Stimulated activated CD8-positive, alpha-beta memory T cell treated with anti-CD3 and anti-CD28 coated beads, Interleukin-4, amount 100 ng/mL, for 48 hours (primary cell): ENCODE data around the gene ELL2.

Experiments used
- DNase-seq: peaks from one replicate; pipeline ENCODE4 v3.0.0-alpha.2; 2020

The ELL2 gene

GRCh38 chr5:95904827-95905226 lies 56.8 kb downstream of the ELL2 start:
- no peak for DNase-seq

GRCh38 chr5:95903838-95904237 lies 57.8 kb downstream of the ELL2 start:
- DNase-seq, result no peak

DNA sequence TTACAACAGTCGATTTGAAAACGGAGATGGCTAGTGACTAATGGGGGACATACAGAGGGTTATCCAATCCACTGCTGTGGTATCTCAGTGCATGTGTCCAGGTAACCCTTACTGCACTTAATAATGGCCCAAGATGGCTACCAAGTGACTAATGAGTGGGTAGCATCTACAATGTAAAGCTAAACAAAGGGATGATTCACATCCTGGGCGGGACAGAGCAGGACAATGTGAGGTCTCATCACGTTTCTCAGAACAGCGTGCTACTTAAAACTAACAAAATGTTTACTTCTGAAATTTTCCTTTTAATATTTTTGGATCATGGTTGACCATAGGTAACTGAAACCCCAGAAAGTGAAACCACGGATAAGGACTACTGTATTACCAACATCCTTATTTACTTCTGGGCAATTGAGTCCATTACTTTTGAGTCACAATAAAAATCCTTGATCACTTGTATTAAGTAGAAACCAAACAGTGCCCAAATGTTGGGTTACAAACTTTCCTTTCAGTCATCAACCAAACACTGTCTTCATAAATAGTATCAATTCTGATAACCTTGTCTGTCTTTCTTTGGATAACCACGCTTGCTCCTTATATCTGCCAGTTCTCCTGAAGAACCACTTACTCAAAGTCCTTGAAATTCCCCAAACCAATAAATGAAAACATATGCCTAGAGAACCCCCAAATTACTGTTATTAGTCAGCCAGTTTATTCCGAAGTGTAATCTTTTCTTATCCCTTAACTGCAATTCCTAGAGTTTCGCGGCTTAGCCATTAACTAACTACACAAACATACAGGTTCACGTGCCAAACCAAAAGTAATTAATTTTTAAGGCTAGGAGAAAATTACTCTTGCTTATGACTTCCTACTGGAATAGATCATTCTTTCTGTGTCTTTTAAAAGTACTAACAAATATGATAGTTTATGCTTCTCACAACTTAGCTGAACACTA lies 59.7 kb downstream of the ELL2 start:
- no peak for DNase-seq

- DNase-seq, result no peak
These were observed 61.2 kb downstream of the ELL2 start for GRCh38 chr5:95900383-95900958.

- DNase-seq, result no peak
These were observed 61.8 kb downstream of the ELL2 start for GRCh38 chr5:95899829-95900228.

DNA sequence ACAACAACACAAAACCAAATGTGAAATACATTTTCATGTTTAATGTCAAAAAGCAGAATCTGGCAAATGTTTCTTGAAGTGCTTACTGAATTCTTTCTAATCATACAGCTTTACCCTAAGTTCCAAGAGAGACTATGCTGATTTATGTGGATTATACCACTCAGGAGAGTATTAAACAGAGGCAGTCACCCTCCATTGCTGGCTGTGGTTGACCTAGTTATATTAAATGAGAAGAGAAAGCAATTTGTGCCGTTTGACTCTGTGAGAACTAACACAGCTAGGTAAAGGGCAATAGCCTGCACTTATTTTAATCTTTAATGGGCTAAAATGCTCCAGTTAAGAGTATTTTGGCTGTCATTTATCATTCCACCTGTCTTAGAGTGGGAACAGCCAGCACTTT lies 62.6 kb downstream of the ELL2 start:
- DNase-seq, result no peak

- DNase-seq, result no peak
These were observed 65.9 kb downstream of the ELL2 start for GRCh38 chr5:95895771-95896170.

- DNase-seq, result no peak
These were observed 66.4 kb downstream of the ELL2 start for GRCh38 chr5:95895251-95895650.

DNA sequence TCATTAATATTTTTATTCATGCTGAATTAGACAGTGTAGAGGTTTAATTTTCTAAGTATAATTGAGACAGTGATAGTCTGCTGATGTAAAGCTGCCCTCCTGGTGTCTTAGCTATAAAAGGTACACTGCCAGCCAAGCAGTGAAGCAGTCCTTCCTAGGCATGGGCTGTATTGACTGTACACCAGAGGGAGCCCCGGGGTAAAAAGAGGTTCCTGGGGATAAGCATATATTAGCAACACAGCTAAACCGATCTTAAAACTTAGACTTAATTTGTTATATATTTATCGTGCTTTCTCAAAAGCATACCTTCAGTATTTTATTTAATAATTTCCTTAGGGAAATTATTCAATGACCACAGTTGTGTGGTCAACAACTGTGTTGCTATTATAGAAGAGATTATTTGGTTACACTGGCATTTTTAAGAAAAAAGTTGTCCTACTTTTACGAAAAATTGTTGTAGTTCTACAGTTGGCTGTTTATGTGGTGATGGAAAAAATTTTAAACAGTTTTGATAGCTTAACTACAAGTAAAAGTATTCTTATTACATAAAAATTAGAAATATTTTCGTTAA lies 68.8 kb downstream of the ELL2 start:
- no peak for DNase-seq

- DNase-seq, result no peak
These were observed 70.2 kb downstream of the ELL2 start for GRCh38 chr5:95891499-95891898.

GRCh38 chr5:95889076-95889475 lies 72.6 kb downstream of the ELL2 start:
- no peak for DNase-seq

- no peak for DNase-seq
These were observed 73.7 kb downstream of the ELL2 start for GRCh38 chr5:95887977-95888376.

GRCh38 chr5:95886340-95887044 lies 75.2 kb downstream of the ELL2 start:
- no peak for DNase-seq

DNA sequence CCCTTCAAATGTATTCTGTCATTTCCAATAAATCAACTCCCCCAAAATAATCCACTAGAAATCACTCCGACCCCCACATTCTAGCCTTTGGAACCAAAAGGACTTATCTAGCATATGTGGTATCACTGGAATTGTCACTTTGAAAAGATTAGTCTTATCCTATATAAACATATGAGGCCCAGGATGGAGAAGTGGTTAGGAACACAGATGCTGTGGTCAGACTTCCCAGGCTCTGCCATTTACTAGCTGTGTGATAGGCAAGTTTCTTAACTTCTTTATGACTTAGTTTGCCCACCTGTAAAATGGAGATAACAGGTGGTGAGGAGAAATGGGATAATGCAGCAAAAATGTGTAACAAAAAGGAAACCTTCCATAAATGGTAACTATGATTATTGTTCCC lies 77.1 kb downstream of the ELL2 start:
- no peak for DNase-seq

GRCh38 chr5:95884017-95884325 lies 77.7 kb downstream of the ELL2 start:
- no peak for DNase-seq

DNA sequence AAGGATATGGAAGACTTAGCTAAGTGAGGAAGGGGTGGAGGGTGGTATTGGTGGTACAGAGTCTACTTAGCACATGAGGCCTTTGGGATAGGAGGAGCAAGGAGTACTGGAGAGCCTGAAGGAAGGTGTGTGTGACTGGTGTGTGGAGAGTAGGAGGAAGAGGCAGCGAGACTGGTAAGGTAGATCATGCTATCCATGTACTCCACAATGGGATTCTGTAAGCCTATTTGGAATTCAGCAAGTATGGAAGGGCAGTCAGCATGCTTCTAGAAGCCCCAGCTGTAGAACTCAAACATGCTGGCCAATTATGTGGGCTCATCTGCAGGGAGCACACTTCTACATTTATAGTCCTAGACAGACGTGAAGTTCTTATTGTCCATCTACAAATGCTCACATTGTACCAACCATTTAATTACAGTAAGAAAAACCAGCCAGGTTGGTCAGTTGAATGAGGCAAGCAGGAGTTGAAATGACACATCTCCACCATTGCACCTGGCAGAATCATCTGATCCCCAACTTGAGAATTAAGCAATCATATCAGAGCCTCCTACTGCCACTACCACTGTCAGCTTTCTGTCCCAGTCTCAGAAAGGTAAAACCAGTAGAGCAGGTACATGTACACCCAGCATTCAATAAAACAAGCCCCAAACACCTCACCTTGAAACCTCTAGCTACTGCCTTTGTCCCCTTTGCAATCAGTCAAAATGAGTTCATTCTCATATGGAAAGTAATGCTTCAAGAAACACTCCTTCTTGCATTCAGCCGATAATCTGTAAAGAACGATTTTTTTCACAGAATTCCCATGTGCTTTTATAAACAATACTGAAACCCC lies 78.2 kb downstream of the ELL2 start:
- DNase-seq, result no peak

DNA sequence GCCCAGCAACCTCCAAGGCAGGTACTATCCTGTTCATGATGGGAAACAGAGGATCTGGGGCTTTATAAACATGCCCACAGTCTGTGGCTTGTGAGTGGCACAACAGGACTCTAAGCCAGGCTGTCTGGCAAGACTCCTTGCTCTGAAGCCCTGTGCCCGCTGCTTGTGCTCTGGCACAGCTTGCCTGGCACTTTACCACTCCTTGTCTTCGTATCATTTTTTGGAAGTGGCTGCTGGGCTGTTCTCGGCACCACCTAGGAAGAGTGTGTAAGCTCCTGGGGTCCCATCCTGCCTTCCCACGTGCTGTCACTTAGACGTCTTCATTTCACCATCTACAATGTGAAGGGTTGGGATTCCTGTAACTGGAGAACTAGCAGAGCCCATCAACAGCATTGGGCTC lies 79.8 kb downstream of the ELL2 start:
- DNase-seq, result no peak

- no peak for DNase-seq
These were observed 81.3 kb downstream of the ELL2 start for GRCh38 chr5:95880081-95880926.

DNA sequence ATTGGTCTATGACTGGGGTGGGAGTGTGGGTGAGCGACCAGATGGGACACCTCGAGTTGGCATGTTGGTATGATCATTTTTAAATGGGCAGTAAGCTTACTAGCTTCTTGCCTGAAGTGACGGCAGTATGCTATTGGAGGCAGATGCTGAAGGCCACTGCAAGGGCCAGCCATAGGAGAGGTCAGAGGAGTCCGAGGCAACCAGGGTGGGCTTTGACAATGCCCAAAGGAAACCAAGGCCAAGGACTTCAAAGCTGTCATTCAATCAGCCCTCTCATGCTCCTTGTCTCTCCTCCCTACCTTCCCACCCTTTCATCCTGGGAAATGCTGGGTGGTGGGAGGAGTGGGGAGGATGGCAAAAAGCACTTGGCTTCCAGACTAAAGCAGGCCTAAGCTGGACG lies 82.0 kb downstream of the ELL2 start:
- DNase-seq, result no peak

DNA sequence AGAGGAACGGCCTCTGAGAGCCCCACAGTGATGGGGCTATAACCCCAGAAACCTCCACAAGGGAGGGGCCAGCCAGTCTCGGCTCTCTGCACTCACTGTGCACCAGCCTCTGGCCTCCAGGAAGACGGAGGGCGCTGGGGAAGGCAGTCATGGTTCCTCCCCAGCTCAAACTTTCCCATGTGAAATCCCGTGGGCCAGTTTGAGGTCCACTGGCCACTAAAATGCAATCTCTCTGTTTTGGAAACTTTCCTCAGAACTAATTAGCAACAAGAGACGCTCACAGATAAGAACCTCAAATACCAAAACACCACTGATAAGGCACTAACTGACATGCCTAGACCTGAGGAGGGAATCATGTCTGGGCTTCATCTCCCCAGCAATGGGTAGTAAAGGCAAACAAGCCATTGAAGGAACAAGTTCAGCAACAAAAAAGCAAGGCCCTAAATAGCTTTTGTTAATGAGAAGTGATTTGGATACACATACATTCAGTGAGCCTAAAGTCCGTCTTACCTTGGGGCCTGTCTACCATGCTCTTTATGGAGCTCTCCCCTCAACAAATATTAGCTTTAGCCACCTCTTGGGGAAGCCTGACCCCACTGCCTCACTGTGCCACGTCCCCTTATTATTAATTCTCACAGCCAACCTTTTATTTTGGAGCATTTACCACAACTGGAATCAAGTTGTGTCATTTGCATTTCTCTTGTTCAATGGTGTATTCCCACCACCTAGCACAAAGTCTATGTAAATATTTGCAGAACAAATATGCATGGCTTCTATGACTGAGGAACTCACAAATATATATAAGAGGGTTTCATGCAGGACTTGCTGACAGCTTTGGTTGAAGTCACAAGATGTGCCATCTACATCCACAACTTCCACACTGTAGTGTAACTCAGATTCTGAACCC lies 83.0 kb downstream of the ELL2 start:
- no peak for DNase-seq

GRCh38 chr5:95876782-95877181 lies 84.9 kb downstream of the ELL2 start:
- no peak for DNase-seq
